ENCODE data around the gene NRXN3. TPM values are rescaled to one million over a fixed set of nuclear protein-coding genes. Genes with fewer than 3 reads are reported as not detected.

Gene NRXN3
- total RNA-seq, 1 experiment from 2014 or later, result not detected

DNA sequence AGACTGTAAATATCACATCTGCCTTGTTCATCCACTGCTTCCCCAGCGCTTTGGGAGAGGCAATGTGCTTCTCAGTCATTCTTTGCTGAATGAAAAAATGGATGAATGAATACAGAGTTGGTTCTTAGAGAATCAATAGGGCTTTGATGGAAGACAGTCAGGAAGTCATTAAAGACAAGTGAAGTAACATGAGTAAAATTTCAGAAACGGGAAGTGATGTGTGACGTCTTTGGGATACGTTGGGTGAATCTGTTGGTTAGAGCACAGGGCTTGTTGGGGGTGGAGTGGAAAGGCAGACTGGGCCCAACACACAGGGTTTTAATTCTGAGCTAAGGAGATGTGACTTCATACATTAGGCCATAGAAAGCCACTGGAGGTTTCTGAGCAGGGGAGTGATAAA, 39.0 kb upstream of the NRXN3 start:
- ATAC-seq (no peak), DNase-seq (ENCODE audit: low read depth, low spot score) (no peak)
- Histone ChIP-seq H3K27ac (ENCODE audit: low read length) (no peak overlapping the region), H3K27me3 (ENCODE audit: control insufficient read depth, insufficient read depth, low read length) (no peaks in the 10 kb centered on the region), H3K4me3 (ENCODE audit: low read depth in 2 of 2, low read length in 2 of 2) (no peak overlapping the region), H3K9me3 (ENCODE audit: control insufficient read depth, insufficient read depth, low read depth, low read length) (no peaks in the 10 kb centered on the region), H3K4me1 (ENCODE audit: control insufficient read depth, insufficient read depth, low read length) (no peaks in the 10 kb centered on the region), H3K36me3 (ENCODE audit: control insufficient read depth, insufficient read depth, low read length) (no peaks in the 10 kb centered on the region)
- ChIA-PET CTCF (no interaction called here), POLR2A (no interaction called here)
- intact Hi-C loops (cut with micrococcal nuclease; ENCODE audit: unreplicated experiment), result no loop called here
- TF ChIP-seq, protein P1, sequence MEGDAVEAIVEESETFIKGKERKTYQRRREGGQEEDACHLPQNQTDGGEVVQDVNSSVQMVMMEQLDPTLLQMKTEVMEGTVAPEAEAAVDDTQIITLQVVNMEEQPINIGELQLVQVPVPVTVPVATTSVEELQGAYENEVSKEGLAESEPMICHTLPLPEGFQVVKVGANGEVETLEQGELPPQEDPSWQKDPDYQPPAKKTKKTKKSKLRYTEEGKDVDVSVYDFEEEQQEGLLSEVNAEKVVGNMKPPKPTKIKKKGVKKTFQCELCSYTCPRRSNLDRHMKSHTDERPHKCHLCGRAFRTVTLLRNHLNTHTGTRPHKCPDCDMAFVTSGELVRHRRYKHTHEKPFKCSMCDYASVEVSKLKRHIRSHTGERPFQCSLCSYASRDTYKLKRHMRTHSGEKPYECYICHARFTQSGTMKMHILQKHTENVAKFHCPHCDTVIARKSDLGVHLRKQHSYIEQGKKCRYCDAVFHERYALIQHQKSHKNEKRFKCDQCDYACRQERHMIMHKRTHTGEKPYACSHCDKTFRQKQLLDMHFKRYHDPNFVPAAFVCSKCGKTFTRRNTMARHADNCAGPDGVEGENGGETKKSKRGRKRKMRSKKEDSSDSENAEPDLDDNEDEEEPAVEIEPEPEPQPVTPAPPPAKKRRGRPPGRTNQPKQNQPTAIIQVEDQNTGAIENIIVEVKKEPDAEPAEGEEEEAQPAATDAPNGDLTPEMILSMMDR (IDR thresholded peaks at IDR 0.05), result no peak
- in situ Hi-C loops (cut with HindIII; ENCODE audit: low pct_unique_long_range_greater_than_20kb, low sequenced_read_pairs), result no loop called here
- no TSS peak for BruUV-seq (replicated peaks)

DNA sequence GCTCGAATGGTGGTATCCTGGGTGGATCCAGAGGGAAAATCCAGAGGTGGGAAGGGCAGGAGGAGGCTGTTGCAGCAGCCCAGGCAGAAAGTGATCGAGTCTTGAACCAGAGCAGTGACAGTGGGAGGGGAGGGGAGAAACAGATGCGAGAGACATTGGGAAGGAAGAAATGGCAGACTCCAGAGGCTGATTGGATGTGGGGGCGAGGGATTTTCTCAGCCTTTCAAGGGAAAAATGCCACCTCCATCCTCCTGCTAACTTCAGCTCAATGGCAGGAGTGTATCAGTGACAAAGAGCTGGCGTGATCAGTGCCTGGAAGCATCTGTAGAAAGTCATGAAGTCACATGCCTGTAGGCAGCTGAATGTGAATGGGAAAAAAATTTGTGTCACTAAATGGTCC, 38.6 kb upstream of the NRXN3 start:
- H3K27me3 ChIP-seq (ENCODE audit: control insufficient read depth, insufficient read depth, low read length), result no peaks in the 10 kb centered on the region
- no TSS peak for BruUV-seq (replicated peaks)
- no peaks in the 10 kb centered on the region for H3K4me1 ChIP-seq (ENCODE audit: control insufficient read depth, insufficient read depth, low read length)
- no peak overlapping the region for H3K4me3 ChIP-seq (ENCODE audit: low read depth in 2 of 2, low read length in 2 of 2)
- no peak for DNase-seq (ENCODE audit: low read depth, low spot score)
- no peak overlapping the region for H3K27ac ChIP-seq (ENCODE audit: low read length)
- intact Hi-C loops (cut with micrococcal nuclease; ENCODE audit: unreplicated experiment), result no loop called here
- TF ChIP-seq TCF7L2 (IDR thresholded peaks at IDR 0.05; ENCODE audit: low read depth, low read length) (no peak), SIN3A (IDR thresholded peaks at IDR 0.05; ENCODE audit: borderline replicate concordance, insufficient read depth, low read depth, low read length) (no peak), POLR2AphosphoS5 (IDR thresholded peaks at IDR 0.05; ENCODE audit: low read depth, low read length) (no peak)
- TF ChIP-seq, protein P2, sequence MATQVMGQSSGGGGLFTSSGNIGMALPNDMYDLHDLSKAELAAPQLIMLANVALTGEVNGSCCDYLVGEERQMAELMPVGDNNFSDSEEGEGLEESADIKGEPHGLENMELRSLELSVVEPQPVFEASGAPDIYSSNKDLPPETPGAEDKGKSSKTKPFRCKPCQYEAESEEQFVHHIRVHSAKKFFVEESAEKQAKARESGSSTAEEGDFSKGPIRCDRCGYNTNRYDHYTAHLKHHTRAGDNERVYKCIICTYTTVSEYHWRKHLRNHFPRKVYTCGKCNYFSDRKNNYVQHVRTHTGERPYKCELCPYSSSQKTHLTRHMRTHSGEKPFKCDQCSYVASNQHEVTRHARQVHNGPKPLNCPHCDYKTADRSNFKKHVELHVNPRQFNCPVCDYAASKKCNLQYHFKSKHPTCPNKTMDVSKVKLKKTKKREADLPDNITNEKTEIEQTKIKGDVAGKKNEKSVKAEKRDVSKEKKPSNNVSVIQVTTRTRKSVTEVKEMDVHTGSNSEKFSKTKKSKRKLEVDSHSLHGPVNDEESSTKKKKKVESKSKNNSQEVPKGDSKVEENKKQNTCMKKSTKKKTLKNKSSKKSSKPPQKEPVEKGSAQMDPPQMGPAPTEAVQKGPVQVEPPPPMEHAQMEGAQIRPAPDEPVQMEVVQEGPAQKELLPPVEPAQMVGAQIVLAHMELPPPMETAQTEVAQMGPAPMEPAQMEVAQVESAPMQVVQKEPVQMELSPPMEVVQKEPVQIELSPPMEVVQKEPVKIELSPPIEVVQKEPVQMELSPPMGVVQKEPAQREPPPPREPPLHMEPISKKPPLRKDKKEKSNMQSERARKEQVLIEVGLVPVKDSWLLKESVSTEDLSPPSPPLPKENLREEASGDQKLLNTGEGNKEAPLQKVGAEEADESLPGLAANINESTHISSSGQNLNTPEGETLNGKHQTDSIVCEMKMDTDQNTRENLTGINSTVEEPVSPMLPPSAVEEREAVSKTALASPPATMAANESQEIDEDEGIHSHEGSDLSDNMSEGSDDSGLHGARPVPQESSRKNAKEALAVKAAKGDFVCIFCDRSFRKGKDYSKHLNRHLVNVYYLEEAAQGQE (IDR thresholded peaks at IDR 0.05; ENCODE audit: insufficient read depth in 1 of 2, low read depth in 2 of 2, low read length in 1 of 2), result no peak
- TF ChIP-seq, protein P1 (IDR thresholded peaks at IDR 0.05), result no peak
- no peak for ATAC-seq
- POLR2A ChIA-PET, result no interaction called here
- no peaks in the 10 kb centered on the region for H3K9me3 ChIP-seq (ENCODE audit: control insufficient read depth, insufficient read depth, low read depth, low read length)
- CTCF ChIA-PET, result no interaction called here
- no peaks in the 10 kb centered on the region for H3K36me3 ChIP-seq (ENCODE audit: control insufficient read depth, insufficient read depth, low read length)
- in situ Hi-C loops (cut with HindIII; ENCODE audit: low pct_unique_long_range_greater_than_20kb, low sequenced_read_pairs), result no loop called here

DNA sequence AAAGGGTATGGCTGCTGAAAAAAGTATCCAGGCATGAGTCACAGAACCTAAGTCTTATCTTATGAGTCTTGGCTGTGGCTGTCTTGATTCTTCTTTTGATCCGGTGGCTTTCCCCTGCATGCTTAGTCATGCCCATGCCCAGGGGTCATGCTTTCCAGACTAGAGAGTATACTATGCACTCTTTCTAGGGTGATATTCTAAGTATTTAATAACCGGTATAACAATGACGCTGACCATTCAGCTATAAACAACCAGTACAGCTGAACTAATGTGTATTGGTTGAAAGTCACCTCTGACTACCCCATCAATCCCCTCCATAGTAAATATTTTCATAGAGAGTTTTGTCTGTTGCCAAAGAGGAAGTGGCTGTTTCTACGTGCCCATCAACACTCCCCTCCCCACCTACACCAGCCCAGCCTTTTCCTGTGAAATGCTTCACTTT, 34.7 kb upstream of the NRXN3 start:
- no peak for DNase-seq (ENCODE audit: low read depth, low spot score)
- Histone ChIP-seq H3K36me3 (ENCODE audit: control insufficient read depth, insufficient read depth, low read length) (no peaks in the 10 kb centered on the region), H3K27ac (ENCODE audit: low read length) (no peak overlapping the region), H3K4me1 (ENCODE audit: control insufficient read depth, insufficient read depth, low read length) (no peaks in the 10 kb centered on the region), H3K4me3 (ENCODE audit: low read depth in 2 of 2, low read length in 2 of 2) (no peak overlapping the region), H3K27me3 (ENCODE audit: control insufficient read depth, insufficient read depth, low read length) (no peaks in the 10 kb centered on the region), H3K9me3 (ENCODE audit: control insufficient read depth, insufficient read depth, low read depth, low read length) (no peaks in the 10 kb centered on the region)
- intact Hi-C loops (cut with micrococcal nuclease; ENCODE audit: unreplicated experiment) (no loop called here), in situ Hi-C loops (cut with HindIII; ENCODE audit: low pct_unique_long_range_greater_than_20kb, low sequenced_read_pairs) (no loop called here)
- TF ChIP-seq POLR2AphosphoS5 (IDR thresholded peaks at IDR 0.05; ENCODE audit: low read depth, low read length) (no peak), TCF7L2 (IDR thresholded peaks at IDR 0.05; ENCODE audit: low read depth, low read length) (no peak), SIN3A (IDR thresholded peaks at IDR 0.05; ENCODE audit: borderline replicate concordance, insufficient read depth, low read depth, low read length) (no peak)
- TF ChIP-seq, protein P2 (IDR thresholded peaks at IDR 0.05; ENCODE audit: insufficient read depth in 1 of 2, low read depth in 2 of 2, low read length in 1 of 2), result no peak
- TF ChIP-seq, protein P1 (IDR thresholded peaks at IDR 0.05), result no peak
- no peak for ATAC-seq
- BruUV-seq (replicated peaks), result no TSS peak
- ChIA-PET POLR2A (no interaction called here), CTCF (interaction anchor here (0.7 kb wide), 1 partner anchor 13 kb away, joined by 8 read pairs; no protein-coding TSS in a partner anchor)

Measured in Panc1 (cell line).